GM15510 (cell line): ENCODE results near the gene ZNF682.

Source experiments
- POLR2A ChIP-seq: IDR thresholded peaks from 3 replicates; pipeline ENCODE4 v1.6.1; 2011; ENCODE audit warnings: borderline replicate concordance; ENCODE audit not compliant: insufficient read length; ENCODE audit errors: extremely low read depth

Gene ZNF682

DNA sequence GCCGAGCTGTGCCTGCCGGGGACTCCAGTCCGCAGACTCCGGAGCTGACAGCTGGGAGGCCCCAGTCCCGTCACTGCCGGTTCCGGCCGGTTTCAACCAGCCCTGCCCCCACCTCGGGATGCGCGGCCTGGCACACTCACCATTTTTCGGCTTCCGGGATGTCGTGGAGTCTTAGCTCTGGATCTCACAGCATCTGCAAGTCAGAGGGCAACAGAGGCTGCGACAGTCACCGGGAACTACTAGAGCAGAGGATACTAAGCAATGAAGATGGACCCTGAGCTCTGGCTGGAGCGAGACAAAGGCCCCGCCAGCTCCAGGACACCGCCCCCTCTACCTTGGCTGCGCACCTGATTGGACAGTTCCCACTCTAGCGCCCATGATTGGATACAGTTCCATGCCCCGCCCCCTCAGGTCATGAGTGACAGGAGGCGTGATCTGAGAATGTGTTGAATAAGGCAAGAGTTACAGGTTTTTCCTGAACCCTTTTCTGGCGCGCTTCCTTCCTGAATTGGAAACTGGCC lies at the start of gene ZNF682:
Gene ZNF682, minus strand, starts transcription at position 303 of the 521 bp plus-strand sequence. Its CDS starts 160 bp downstream, at position 143.
- TF ChIP-seq POLR2A: peak; percentile 23

DNA sequence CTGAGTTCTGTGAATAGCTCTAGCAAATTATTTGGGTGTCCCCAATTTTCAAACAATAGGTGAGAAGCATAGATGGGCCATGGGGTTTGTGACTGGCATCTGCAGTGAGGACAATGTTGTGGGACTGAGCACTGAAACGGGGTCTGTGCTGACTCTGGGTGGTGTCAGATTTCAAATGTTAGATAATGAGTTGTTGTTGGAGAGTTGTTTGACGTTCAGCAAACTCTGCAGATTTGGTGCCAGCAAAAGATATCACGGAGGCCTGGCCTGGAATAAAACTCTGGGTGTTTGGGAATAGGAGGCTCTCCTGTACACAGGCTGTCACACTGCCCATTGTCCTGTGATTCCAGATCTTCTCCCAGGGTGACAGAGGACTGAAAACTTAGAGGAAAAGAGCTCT lies 41.4 kb upstream of the ZNF682 start:
- no peak for TF ChIP-seq POLR2A

DNA sequence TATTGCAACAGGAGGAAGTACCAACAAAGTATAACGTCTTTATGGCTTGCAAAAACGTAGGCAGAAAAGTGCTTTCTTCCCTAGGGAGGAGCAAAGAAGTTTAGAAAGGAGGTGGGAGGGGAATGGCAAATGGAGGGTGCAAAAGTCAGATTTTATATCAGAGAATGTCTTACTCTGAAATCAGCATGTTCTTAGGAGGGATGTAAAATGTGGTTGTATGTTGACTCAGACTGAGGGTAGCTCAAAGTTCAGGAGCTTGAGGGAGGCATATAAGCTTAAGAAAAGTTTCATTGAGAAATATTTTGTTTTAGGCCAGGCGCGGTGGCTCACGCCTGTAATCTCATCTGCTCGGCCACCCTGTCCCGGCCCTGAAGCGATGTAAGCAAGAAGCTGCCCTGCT lies 40.2 kb upstream of the ZNF682 start:
- TF ChIP-seq POLR2A: no peak

DNA sequence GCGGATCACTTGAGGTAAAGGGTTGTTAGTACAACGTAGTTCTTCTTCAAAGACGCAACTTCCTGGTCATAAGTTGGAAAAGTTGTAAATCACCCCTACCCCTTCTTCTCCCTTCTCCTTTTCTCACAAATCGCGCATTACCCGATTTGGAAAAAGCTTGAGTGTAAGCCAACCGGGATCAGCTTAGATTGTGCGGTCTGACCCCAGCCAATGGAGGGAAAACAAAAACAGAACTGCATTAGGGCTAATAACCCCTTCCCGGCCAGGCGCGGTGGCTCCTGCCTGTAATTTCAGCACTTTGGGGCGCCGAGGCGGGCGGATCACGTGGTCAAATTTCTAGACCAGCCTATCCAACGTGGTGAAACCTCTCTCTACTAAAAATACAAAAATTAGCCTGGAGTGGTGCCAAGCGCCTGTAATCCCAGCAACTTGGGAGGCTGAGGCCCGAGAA lies 39.3 kb upstream of the ZNF682 start:
- no peak for TF ChIP-seq POLR2A

DNA sequence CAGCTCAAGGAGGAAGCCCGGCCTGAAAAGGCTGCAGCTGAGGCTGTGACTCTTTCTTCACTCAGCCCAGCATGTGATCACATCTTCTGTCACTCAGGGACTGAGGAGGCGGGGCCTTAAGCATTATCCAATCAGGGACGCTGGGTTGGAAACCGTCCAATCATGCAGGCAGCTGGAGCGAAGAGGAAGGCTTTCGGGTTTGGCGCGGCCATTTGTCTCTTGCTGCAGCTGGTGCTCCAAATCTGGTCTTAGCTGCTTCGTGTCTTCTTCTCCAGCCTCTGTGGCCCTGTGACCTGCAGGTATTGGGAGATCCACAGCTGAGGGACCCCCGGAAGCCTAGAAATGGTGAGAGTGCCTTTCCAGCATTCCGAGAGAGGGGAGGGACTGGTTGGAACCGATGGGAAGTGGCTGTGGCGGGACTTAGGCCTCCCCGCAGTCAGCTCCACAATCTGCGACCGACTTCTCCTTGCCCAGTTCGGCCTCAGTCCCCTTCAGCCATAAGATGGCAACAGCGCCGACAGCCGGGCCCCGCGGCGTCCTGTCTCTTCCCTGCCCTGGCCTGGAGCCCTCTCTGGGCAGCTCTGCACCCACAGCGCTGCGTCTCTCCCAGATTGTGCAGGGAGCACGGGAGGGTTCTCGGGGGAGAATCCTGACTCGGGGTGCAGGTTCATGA lies 38.6 kb upstream of the ZNF682 start, which contains the start of gene ZNF90:
Gene ZNF90, plus strand, starts transcription at position 210 of the 673 bp plus-strand sequence. Its CDS starts 133 bp downstream, at position 343.
- TF ChIP-seq POLR2A: no peak

DNA sequence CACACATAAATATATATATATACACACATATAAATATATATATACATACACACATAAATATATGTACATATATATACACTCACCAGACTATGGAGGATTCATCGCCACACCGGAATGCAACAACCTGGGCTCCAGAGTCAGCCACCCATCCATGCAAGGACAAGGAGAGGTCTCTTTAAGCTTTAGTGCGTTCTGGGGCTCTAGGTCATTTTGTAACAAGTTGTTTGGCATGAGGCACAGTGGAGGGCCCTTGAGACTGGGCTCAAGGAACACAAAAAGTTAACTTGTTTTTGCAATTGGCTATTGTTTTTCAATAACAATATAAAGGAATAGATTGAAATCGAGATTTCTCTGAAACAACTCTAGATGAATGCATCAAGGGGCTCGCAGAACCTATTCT lies 33.6 kb upstream of the ZNF682 start:
- TF ChIP-seq POLR2A: no peak

DNA sequence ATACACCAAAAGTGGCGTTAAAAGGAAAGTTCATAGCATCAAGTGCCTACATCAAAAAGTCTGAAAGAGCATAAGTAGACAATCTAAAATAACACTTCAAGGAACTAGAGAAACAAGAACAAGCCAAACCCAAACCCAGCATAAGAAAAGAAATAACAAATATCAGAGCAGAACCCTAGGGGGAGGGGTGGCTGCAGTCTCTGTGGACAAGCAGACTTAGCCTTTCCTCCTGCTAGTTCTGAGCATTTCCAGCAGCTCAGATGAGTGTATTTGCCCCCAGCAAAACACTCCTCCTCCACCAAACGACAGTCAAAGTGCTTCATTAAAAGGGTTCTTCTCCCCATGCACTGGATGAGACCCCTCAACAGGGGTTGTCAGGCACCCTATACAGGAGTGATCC lies 31.4 kb upstream of the ZNF682 start:
- no peak for TF ChIP-seq POLR2A

DNA sequence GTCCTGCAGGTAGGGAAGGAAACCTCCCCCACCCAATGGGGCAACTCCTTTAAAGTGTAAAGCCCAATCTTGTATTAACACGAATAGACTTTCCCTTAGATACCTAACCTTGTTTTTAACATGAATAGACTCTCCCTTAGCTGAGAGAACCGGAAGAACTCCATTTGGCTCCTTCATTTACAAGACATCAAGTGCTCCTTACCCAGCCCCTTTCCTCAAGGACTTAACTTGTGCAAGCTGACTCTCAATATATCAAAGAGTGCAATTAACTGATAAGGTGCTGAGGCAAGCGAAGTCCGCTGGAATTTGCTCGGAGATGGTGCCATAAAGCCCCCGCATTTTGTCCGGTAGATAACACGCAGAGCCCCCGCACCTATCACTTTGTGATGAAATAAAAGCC lies 28.6 kb upstream of the ZNF682 start:
- no peak for TF ChIP-seq POLR2A

DNA sequence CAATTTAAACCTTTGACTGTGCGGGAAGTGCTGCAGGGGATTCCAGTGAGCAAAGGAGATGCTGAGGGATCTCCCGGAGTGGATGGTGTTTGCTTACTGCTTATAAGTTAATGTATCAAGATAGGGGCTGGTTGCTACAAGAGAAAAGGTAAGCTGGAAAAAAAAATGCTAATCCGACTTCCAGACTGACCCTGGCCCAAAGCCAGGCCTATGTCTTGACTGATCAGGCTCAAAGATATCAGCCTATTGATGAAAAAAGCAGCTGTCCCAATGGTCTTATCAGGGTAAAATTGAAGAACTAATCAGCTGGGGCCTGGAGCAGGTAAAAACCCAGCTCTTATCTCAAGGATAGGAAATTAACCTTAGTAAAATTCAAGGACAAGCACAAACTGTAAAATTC lies 27.6 kb upstream of the ZNF682 start:
- no peak for TF ChIP-seq POLR2A

DNA sequence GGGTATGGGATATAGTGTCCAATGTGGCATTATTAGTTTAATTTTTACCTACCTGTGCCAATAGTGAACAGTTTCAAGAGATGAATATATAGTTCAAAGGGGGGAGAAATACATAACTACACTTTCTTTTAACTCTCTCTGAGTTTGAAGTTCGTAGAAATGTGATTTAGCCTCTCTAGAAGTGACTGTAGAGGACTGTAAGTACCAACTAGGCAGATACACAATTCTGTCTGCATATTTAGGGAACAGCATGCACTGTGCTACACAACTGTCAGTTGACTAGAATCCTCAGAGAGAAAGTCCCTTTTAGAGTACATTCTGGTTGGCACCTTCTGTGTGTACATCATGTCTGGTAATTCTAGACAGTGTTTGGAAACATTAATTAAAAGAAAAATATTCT lies 21.0 kb upstream of the ZNF682 start:
- no peak for TF ChIP-seq POLR2A

DNA sequence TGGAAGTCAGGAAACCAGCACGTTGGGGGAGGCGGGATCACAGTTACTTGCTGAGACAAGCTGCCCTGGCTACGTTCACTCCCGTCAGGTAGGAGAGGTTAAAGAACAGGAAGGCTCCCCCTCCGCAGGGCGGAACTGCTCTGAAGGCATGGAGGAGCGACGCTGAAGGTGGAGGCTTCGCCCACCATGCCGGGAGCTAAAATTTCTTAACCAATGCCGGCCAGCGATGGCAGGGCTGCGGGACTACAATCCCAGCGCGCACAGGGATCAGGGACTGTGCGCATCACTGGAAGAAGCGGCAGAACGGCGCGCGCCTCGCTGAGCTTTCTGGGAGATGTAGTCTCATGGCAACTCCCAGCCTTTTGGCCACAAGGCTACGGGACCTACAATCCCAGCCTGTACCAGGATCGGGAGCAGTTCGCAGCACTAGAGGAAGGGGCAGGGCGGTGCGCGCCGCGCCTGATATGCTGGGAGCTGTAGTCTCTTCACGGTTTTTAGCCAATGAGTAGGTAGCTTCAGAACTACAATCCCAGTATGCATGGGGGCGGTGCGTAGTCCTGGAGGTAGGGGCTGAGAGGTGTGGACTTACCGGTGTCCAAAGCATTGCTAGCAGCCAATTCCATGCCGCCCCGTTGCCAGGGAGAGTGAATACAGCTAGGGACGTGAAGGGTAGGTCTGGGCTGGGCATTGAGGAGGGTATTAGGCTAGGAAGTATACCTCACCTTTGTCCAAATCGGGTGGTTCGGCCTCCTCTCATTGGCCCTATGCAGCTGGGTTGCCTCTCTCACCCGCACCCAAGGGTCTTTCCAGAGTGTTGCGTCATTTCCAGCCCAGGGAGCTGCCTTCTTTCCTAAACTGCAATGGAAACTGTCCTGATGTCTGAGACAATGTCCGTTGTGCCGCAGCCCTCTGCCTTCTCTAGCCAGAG lies 12.8 kb upstream of the ZNF682 start:
- peak; percentile 7 for TF ChIP-seq POLR2A

DNA sequence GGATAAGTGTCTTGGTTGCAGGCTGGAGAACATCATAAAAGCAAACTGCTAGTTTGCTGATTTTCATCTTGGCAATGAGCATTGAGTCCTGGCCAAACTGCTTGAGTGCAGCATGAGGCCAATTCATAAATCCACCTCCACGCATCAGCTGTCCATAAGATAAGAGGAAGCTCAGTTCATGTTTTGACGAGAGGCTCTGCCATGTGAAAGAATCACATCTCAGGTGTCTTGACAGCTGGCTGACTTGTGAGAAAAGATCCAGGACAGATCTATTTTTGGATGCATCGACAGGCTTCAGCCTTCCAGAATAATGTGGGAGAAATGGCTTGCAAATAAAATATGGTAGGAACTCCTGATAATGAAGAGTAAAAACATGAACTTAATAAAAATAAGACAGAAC lies 5.4 kb upstream of the ZNF682 start:
- no peak for TF ChIP-seq POLR2A

DNA sequence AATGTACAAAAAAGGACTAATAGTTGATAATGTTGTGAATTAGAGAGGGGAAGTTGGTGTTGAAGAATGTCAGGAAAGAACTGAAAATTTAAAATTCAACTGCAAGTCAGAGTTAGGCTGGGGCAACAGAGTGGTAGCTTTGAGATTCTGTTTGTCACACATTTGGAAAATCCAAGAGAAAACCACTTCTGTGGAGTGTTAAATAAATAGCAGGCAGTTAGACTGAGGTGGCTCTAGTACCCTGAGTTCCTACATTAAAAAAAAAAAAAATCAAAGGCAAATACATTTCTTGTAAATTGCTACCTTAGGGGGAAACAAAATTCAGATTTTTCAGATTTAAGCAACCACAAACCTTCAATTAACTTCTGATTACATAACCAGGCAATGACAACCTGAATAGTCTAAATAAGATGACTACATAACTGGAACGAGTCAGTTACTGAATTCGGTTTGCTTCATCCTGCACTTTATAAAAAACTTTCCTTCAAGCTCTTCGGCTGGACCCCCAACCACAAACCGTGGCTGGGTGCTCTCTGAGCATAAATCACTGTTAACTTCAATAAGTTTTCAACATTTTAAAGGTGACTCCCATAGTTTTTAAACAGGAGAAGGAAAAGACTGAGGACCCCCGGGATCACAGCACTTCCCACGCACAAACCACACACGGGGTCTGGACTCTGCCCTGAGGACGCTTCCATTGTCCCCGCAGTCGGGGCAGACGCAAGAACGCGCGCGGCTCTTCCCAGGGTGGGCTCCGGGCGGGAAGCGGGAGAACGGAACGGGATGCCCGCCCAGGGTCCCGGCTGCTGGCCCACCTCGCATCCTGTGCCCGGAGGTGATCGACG lies 725 bp downstream of the ZNF682 start:
- no peak for TF ChIP-seq POLR2A

DNA sequence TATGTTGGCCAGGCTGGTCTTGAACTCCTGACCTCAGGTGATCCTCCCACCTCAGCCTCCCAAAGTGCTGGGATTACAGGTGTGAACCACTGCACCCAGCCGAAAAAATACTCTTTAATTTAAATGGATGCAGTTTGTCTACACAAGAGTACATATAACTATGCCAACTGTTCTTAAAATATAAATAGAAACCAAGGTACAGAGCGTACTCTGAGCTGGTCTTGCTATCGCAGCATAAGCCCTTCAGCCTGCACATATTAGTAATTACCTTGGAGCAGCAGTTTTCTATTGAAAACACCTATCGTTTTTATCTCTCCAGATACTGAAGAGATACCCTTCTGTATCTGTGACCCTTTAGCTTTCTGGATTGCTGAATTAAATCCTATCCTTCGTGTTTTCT lies 3.4 kb downstream of the ZNF682 start:
- no peak for TF ChIP-seq POLR2A
